IPS DF 6.9 (cell line): ENCODE results near the gene CENPA.

Experiments
- DNase-seq: peaks from one replicate; pipeline ENCODE4 v3.0.0-alpha.2; 2013; ENCODE audit warnings: low read depth, low spot score
- H3K27ac ChIP-seq: one replicate; pipeline ENCODE4 v1.5.1; 2013; ENCODE audit warnings: low read length, control low read depth
- H3K27me3 ChIP-seq: 2 replicates; pipeline ENCODE4 v1.6.1; 2013; ENCODE audit warnings: mild to moderate bottlenecking, low read length; ENCODE audit not compliant: control insufficient read depth, insufficient read depth
- H3K36me3 ChIP-seq: 2 replicates; pipeline ENCODE4 v1.6.1; 2013; ENCODE audit warnings: low read length; ENCODE audit not compliant: control insufficient read depth, insufficient read depth
- H3K4me1 ChIP-seq: 2 replicates; pipeline ENCODE4 v1.6.1; 2013; ENCODE audit warnings: low read length; ENCODE audit not compliant: control insufficient read depth, insufficient read depth
- H3K4me3 ChIP-seq: 2 replicates; pipeline ENCODE4 v1.5.1; 2013; ENCODE audit warnings: mild to moderate bottlenecking, low read length
- H3K9me3 ChIP-seq: 2 replicates; pipeline ENCODE4 v1.6.1; 2013; ENCODE audit warnings: low read length, inconsistent platforms; ENCODE audit not compliant: control insufficient read depth, insufficient read depth
- WGBS: extraction: QIAGEN DNeasy Blood & Tissue Kit; methylation state at CpG from one replicate; pipeline ENCODE4 v1.1.7; 2013; ENCODE audit warnings: mixed read lengths, missing lambda C conversion rate; ENCODE audit not compliant: insufficient read length, insufficient coverage; 5-methylcytosine and 5-hydroxymethylcytosine counted together

CENPA gene

DNA sequence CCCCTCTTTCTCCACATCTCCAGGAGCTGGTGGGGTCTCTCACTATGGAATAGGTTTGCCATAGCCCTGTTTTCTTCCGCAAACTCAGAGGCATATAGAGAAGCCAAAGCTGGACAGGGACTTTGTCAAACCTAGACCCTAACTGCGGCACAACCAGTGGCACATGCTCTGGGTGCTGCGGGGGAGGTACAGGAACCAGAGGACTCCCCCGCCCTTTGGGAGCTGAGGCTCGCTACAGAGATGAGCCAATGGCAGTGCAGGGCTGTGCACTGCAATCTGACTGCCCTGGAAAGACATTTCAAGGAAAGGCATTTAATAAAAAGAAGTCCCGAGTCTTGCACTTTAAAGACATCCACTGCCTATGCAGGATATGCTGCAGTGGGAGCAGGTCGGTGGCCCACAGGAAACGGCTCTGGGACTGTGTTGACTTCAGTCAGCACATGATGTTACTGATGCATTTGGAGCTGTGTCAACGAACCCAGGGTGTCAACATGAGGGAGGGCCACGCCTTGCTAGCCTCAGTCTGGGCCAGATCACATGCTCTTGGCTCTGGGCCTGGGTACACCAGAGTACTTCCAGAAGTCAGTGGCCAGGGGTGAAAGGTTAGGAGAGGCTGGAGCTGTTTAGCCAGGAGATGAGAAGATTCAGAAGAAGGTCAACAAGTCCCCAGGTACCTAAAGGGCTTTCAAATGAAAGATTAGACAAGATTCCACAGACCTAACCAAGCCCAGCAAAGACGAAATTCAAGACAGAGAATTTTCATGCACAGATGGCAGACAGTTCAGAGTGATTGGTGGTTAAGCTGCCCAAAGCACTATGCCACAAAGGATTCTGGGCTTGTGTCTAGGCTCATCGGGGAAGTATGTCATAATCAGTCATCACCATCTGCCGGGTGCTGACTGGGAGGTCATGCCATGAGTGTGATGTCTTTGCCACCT lies 13.5 kb upstream of the CENPA start:
- no peaks in the 10 kb centered on the region for H3K27me3 ChIP-seq
- no peaks in the 10 kb centered on the region for H3K9me3 ChIP-seq
- WGBS = no CpG with 5 or more reads among the region's 13 CpGs
- no peak for DNase-seq
- no peak overlapping the region for H3K4me3 ChIP-seq
- H3K27ac ChIP-seq = no peak overlapping the region
- 0 out of 2 replicates have a peak, but pooled peaks cover 1% of the 10 kb centered on the region for H3K4me1 ChIP-seq
- no peaks in the 10 kb centered on the region for H3K36me3 ChIP-seq

- Histone ChIP-seq H3K27me3 (no peaks in the 10 kb centered on the region), H3K36me3 (peaks cover 4% of the 10 kb centered on the region; the same call in 1 of the 2 replicates), H3K4me3 (no peak overlapping the region), H3K4me1 (0 out of 2 replicates have a peak, but pooled peaks cover 1% of the 10 kb centered on the region), H3K9me3 (no peaks in the 10 kb centered on the region), H3K27ac (no peak overlapping the region)
- no CpG with 5 or more reads among the region's 5 CpGs for WGBS
- DNase-seq = no peak
Observed at GRCh38 chr2:26776195-26776800, 9.6 kb upstream of the CENPA start.

- H3K27me3 ChIP-seq = no peaks in the 10 kb centered on the region
- no peak for DNase-seq
- H3K36me3 ChIP-seq = peaks cover 4% of the 10 kb centered on the region; the same call in 1 of the 2 replicates
- no peak overlapping the region for H3K4me3 ChIP-seq
- H3K9me3 ChIP-seq = no peaks in the 10 kb centered on the region
- no peak overlapping the region for H3K27ac ChIP-seq
- no peaks in the 10 kb centered on the region for H3K4me1 ChIP-seq
- no CpG with 5 or more reads among the region's 18 CpGs for WGBS
Observed at GRCh38 chr2:26778098-26778497, 7.8 kb upstream of the CENPA start.

DNA sequence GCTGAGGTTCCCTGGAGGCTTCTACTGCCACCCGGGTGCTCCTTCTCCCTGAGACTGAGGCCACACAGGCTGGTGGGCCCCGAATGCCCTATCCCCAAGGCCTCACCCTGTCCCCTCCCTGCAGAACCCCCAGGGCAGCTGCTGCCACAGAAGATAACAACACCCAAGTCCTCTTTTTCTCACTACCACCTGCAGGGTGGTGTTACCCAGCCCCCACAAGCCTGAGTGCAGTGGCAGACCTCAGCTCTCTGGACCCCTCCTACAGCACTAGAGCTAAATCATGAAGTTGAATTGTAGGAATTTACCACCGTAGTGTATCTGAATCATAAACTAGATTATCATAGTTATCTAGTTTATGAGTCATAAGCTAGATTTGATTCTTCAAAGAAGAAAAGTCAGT lies 7.3 kb upstream of the CENPA start:
- no peaks in the 10 kb centered on the region for H3K9me3 ChIP-seq
- DNase-seq = no peak
- no peak overlapping the region for H3K27ac ChIP-seq
- H3K4me3 ChIP-seq = no peak overlapping the region
- H3K27me3 ChIP-seq = no peaks in the 10 kb centered on the region
- no CpG with 5 or more reads among the region's 3 CpGs for WGBS
- no peaks in the 10 kb centered on the region for H3K4me1 ChIP-seq
- H3K36me3 ChIP-seq = peaks cover 4% of the 10 kb centered on the region; the same call in 1 of the 2 replicates

- Histone ChIP-seq H3K4me3 (no peak overlapping the region), H3K4me1 (no peaks in the 10 kb centered on the region), H3K27ac (no peak overlapping the region), H3K9me3 (no peaks in the 10 kb centered on the region), H3K36me3 (peaks cover 4% of the 10 kb centered on the region; the same call in 1 of the 2 replicates), H3K27me3 (no peaks in the 10 kb centered on the region)
- no peak for DNase-seq
- WGBS = no CpG with 5 or more reads among the region's 4 CpGs
Observed at GRCh38 chr2:26780203-26780760, 5.6 kb upstream of the CENPA start.

- H3K27ac ChIP-seq = no peak overlapping the region
- no peak overlapping the region for H3K4me3 ChIP-seq
- H3K9me3 ChIP-seq = no peaks in the 10 kb centered on the region
- H3K27me3 ChIP-seq = no peaks in the 10 kb centered on the region
- WGBS = no CpG with 5 or more reads among the region's 12 CpGs
- DNase-seq = no peak
- H3K36me3 ChIP-seq = peaks cover 2% of the 10 kb centered on the region; the same call in 1 of the 2 replicates
- H3K4me1 ChIP-seq = no peaks in the 10 kb centered on the region
Observed at GRCh38 chr2:26782876-26783704, 2.8 kb upstream of the CENPA start.

DNA sequence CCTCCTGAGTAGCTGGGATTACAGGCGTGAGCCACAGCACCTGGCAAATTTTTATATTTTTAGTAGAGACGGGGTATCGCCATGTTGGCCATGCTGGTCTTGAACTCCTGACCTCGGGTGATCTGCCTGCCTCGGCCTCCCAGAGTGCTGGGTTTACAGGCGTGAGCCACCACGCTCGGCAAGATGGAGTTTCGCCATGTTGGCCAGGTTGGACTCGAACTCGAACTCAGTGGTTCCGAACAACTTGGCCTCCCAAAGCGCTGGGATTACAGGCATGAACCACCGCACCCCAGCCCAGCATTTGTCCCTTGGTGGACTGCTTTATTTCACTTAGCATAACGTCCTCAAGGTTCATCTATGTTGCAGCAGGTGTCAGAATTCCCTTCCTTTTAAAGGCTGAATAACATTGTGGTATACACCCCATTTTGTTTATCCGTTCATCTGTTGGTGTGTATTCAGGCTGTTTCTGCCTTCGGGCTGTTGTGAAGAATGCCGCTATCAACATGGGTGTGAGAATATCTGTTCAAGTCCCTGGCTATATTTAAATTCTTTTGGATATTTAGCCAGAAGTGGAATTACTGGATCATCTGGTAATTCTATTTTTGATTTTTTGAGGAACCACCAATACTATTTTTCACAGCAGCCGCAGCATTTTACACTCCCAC lies 1.2 kb upstream of the CENPA start:
- Histone ChIP-seq H3K4me1 (no peaks in the 10 kb centered on the region), H3K9me3 (no peaks in the 10 kb centered on the region), H3K36me3 (no peaks in the 10 kb centered on the region), H3K27ac (no peak overlapping the region), H3K27me3 (no peaks in the 10 kb centered on the region), H3K4me3 (no peak overlapping the region)
- no CpG with 5 or more reads among the region's 19 CpGs for WGBS
- DNase-seq = no peak

DNA sequence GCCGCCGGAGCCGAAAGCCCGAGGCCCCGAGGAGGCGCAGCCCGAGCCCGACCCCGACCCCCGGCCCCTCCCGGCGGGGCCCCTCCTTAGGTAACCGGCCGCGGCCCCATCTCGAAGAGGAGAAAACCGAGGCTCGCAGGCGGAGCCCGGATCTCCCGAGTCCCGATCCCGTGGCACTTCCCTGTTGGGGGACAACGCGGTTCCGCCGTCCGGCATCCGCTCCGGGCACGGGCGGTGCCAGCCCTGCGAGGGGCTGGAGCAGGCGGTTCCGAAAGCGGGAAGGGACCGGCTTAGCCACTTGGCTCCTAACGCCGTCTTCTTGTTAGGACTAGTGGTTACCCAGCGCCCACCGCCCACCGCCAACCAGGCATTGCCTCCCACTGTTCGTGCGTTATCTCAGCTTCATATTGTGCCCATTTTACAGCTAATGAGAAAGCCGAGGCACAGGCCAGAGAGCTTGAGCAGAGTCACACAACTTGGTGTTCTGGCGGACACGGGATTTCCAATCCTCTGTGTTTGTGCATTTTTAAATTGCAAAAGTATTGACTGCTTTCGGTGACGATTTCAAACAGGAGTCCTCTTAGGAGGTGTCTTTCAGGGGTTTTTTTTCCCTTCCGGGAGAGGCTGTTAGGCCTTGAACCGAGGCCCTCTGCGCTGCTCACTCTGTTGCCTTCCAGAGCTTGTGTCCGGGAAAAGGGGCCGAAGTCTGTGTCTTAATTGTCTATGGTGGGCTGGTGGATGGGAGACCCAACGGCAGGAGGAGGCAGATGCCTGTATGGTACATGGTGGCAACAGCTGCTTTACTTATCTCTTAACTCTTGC lies 562 bp downstream of the CENPA start:
- no peaks in the 10 kb centered on the region for H3K9me3 ChIP-seq
- no peaks in the 10 kb centered on the region; the same call in 1 of the 2 replicates for H3K36me3 ChIP-seq
- no peaks in the 10 kb centered on the region for H3K27me3 ChIP-seq
- no peak overlapping the region for H3K27ac ChIP-seq
- WGBS = no CpG with 5 or more reads among the region's 55 CpGs
- H3K4me3 ChIP-seq = peak overlapping the region; percentile 75
- no peaks in the 10 kb centered on the region for H3K4me1 ChIP-seq
- no peak for DNase-seq

- no peak overlapping the region for H3K4me3 ChIP-seq
- no peaks in the 10 kb centered on the region for H3K9me3 ChIP-seq
- H3K4me1 ChIP-seq = no peaks in the 10 kb centered on the region
- H3K36me3 ChIP-seq = no peaks in the 10 kb centered on the region; the same call in 1 of the 2 replicates
- no peak for DNase-seq
- no CpG with 5 or more reads among the region's 3 CpGs for WGBS
- H3K27ac ChIP-seq = no peak overlapping the region
- H3K27me3 ChIP-seq = no peaks in the 10 kb centered on the region
Observed at GRCh38 chr2:26792720-26793119, 6.9 kb downstream of the CENPA start.
